ENCODE results near the gene GZMH. TPM values are rescaled to one million over a fixed set of nuclear protein-coding genes. Genes with fewer than 3 reads are reported as not detected.

Gene GZMH
- total RNA-seq, 1 experiment from 2014 or later, result not detected

- Mint-ChIP-seq H3K9me3 (peaks cover 35% of the 10 kb centered on the region), H3K36me3 (peaks cover 5% of the 10 kb centered on the region; the same call in 1 of the 2 replicates), H3K27me3 (ENCODE audit: low read depth) (peaks cover 4% of the 10 kb centered on the region), H3K27ac (no peak overlapping the region), H3K4me1 (no peaks in the 10 kb centered on the region), H3K4me3 (no peak overlapping the region)
- POLR2A ChIA-PET, result no interaction called here
- ATAC-seq (no peak), DNase-seq (ENCODE audit: low spot score) (no peak)
- TF ChIP-seq ATF3 (CRISPR knock-in tag; conservative IDR thresholded peaks at IDR 0.05) (no peak), FOXP1 (CRISPR knock-in tag; IDR thresholded peaks at IDR 0.05; ENCODE audit: borderline replicate concordance) (no peak), NR1H2 (CRISPR knock-in tag; IDR thresholded peaks at IDR 0.05) (no peak), ZBTB21 (CRISPR knock-in tag; IDR thresholded peaks at IDR 0.05; ENCODE audit: borderline replicate concordance) (no peak)
- CTCF ChIA-PET, result no interaction called here
Observed at GRCh38 chr14:24556756-24557155, 52.7 kb downstream of the GZMH start.

Other genes starting within 250 kb of the GZMH start
- 60.7 to 101 TPM (median 95.9 TPM) in 3 replicates for gene NFATC4, start 241.5 kb downstream of the GZMH start, total RNA-seq (2021)
- gene NYNRIN, start 210.7 kb downstream of the GZMH start, total RNA-seq (2021), result 16.6 to 18.3 TPM (median 17.9 TPM) in 3 replicates
- 0.94 to 2.1 TPM (median 1.5 TPM) in 3 replicates for gene CBLN3, start 180.0 kb downstream of the GZMH start, total RNA-seq (2021)
- 33.2 to 34.2 TPM (median 33.3 TPM) in 3 replicates for gene KHNYN, start 179.7 kb downstream of the GZMH start, total RNA-seq (2021)
- gene SDR39U1, start 166.9 kb downstream of the GZMH start, total RNA-seq (2021), result 55.0 to 59.2 TPM (median 56.7 TPM) in 3 replicates
- gene CMA1, start 101.4 kb downstream of the GZMH start, total RNA-seq (2021), result not detected in 3 replicates
- not detected in 3 replicates for gene CTSG, start 33.4 kb downstream of the GZMH start, total RNA-seq (2021)
- 0.68 to 1.4 TPM (median 0.82 TPM) in 3 replicates for gene GZMB, start 24.5 kb upstream of the GZMH start, total RNA-seq (2021)

Data from WTC11 (cell line).